GM12878 (cell line): ENCODE data around the gene GPR63. TPM values are rescaled to one million over a fixed set of nuclear protein-coding genes. Genes with fewer than 3 reads are reported as not detected.

Experiments
- ATAC-seq: fragments of 200-7000 bp; cut with Tn5 transposase; 3 replicates; pipeline ENCODE4 v1.9.1; 2020; ENCODE audit warnings: mild to moderate bottlenecking, moderate library complexity
- BruUV-seq: library from RNA; stranded (reverse); fragments of 400-500 nt; replicated peaks from 2 replicates; lab custom pipeline; 2021; lab: Mats Ljungman, UMichigan
- CTCF ChIA-PET: fragments of 300-600 bp; sonication (Branson Sonifier 250); formaldehyde crosslinking; extraction: SDS; loops from one replicate; lab custom pipeline; 2021; ENCODE audit warnings: inconsistent platforms; lab: Yijun Ruan, JAX
- POLR2A ChIA-PET: fragments of 350-600 bp; formaldehyde crosslinking; extraction: SDS; loops from one replicate; lab custom pipeline; 2021; ENCODE audit warnings: inconsistent platforms; lab: Charles Lee
- RAD21 ChIA-PET: fragments of 300-600 bp; sonication (Branson Sonifier 250); formaldehyde crosslinking; loops from one replicate; lab custom pipeline; 2023; ENCODE audit warnings: antibody characterized with exemption; ENCODE audit not compliant: unreplicated experiment; lab: Charles Lee
- SMC1A ChIA-PET: fragments of 300-600 bp; sonication (Branson Sonifier 250); formaldehyde crosslinking; loops from one replicate; lab custom pipeline; 2023; ENCODE audit not compliant: unreplicated experiment, uncharacterized antibody; lab: Charles Lee
- DNase-seq: peaks from one replicate; pipeline ENCODE4 v3.0.0-alpha.2; 2011; ENCODE audit warnings: low read depth, low spot score
- FAIRE-seq: peaks from 3 replicates; lab custom pipeline; 2011; peaks lifted over from hg19 to GRCh38; lab: Jason Lieb, UNC
- H2AFZ ChIP-seq: 2 replicates; pipeline ENCODE4 v1.6.0; 2011; ENCODE audit warnings: low read depth, low read length, control low read depth; ENCODE audit not compliant: control insufficient read depth
- H3K27ac ChIP-seq: 2 replicates; pipeline ENCODE4 v1.5.1; 2011; ENCODE audit warnings: control low read depth; ENCODE audit not compliant: control insufficient read depth, insufficient read depth
- H3K27me3 ChIP-seq, 2 experiments: replicated peaks in 1 of 2; 2 replicates each; pipeline versions ENCODE4 v1.6.0 to v1.6.1; 2011; ENCODE audit warnings: low read length in 1 of 2; ENCODE audit not compliant: control insufficient read depth in 2 of 2, insufficient read depth in 2 of 2
- H3K36me3 ChIP-seq, 2 experiments: 2 replicates each; pipeline ENCODE4 v1.5.1; 2011; ENCODE audit warnings: low read length in 1 of 2; ENCODE audit not compliant: control insufficient read depth in 2 of 2, insufficient read depth in 2 of 2
- H3K4me1 ChIP-seq: 2 replicates; pipeline ENCODE4 v1.6.1; 2011; ENCODE audit warnings: mild to moderate bottlenecking, low read length, moderate library complexity, mixed read lengths; ENCODE audit not compliant: control insufficient read depth, insufficient read depth
- H3K4me2 ChIP-seq: 2 replicates; pipeline ENCODE4 v1.6.0; 2011; ENCODE audit warnings: control low read depth; ENCODE audit not compliant: control insufficient read depth, insufficient read depth
- H3K4me3 ChIP-seq: fragments of 200-600 bp; sonication (generic); 2 replicates; pipeline ENCODE4 v1.5.1; 2016
- H3K79me2 ChIP-seq: 2 replicates; pipeline ENCODE4 v1.6.0; 2011; ENCODE audit warnings: low read length; ENCODE audit not compliant: control insufficient read depth, insufficient read depth
- H3K9ac ChIP-seq: 2 replicates; pipeline ENCODE4 v1.8.0; 2011; ENCODE audit warnings: low read length, control low read depth, mixed read lengths; ENCODE audit not compliant: control insufficient read depth, insufficient read depth
- H3K9me3 ChIP-seq: replicated peaks from 3 replicates; pipeline ENCODE4 v1.5.1; 2011; ENCODE audit warnings: mild to moderate bottlenecking, low read length; ENCODE audit not compliant: control insufficient read depth, insufficient read depth
- H4K20me1 ChIP-seq: 2 replicates; pipeline ENCODE4 v1.6.0; 2011; ENCODE audit not compliant: control insufficient read depth, insufficient read depth
- BACH1 ChIP-seq: fragments of 450-650 bp; IDR thresholded peaks from 2 replicates; pipeline ENCODE4 v1.6.1; 2017; ENCODE audit warnings: mild to moderate bottlenecking, borderline replicate concordance
- BHLHE40 ChIP-seq, 2 experiments: fragments of 450-650 bp in 1 of 2; IDR thresholded peaks; 2 replicates each; pipeline ENCODE4 v1.6.1; 2011 to 2017; ENCODE audit warnings: low read depth in 2 of 2, borderline replicate concordance in 1 of 2, improper control_type of control experiment in 1 of 2, low read length in 1 of 2, mild to moderate bottlenecking in 1 of 2
- CHD2 ChIP-seq: IDR thresholded peaks from 2 replicates; pipeline ENCODE4 v1.6.1; 2011; ENCODE audit warnings: low read depth, low read length, improper control_type of control experiment, borderline replicate concordance
- EED ChIP-seq: sonication (generic); IDR thresholded peaks from 2 replicates; pipeline ENCODE4 v1.6.1; 2016; ENCODE audit warnings: antibody characterized with exemption, low read depth
- FOXM1 ChIP-seq: IDR thresholded peaks from 2 replicates; pipeline ENCODE4 v1.6.1; 2012; ENCODE audit warnings: low read depth, mild to moderate bottlenecking, inconsistent platforms, low read length, moderate library complexity
- GABPA ChIP-seq: IDR thresholded peaks from 2 replicates; pipeline ENCODE4 v1.6.1; 2014; ENCODE audit warnings: antibody characterized with exemption, low read depth, mild to moderate bottlenecking, inconsistent platforms
- HCFC1 ChIP-seq: fragments of 150-350 bp; IDR thresholded peaks from 2 replicates; pipeline ENCODE4 v1.6.1; 2014; ENCODE audit warnings: low read length
- HDAC2 ChIP-seq: fragments of 200-600 bp; sonication (generic); IDR thresholded peaks from 2 replicates; pipeline ENCODE4 v1.6.1; 2017
- KLF5 ChIP-seq: fragments of 450-650 bp; IDR thresholded peaks from 2 replicates; pipeline ENCODE4 v1.6.1; 2014; ENCODE audit warnings: mild to moderate bottlenecking; ENCODE audit not compliant: partially characterized antibody
- NFYB ChIP-seq: IDR thresholded peaks from 2 replicates; pipeline ENCODE4 v1.6.1; 2011; ENCODE audit warnings: low read depth, mild to moderate bottlenecking, low read length, improper control_type of control experiment, moderate library complexity; ENCODE audit not compliant: insufficient read depth
- POU2F2 ChIP-seq: IDR thresholded peaks from 3 replicates; pipeline ENCODE4 v1.6.1; 2011; ENCODE audit warnings: low read depth, mild to moderate bottlenecking, low read length, borderline replicate concordance
- RFX5 ChIP-seq: IDR thresholded peaks from 2 replicates; pipeline ENCODE4 v1.6.1; 2011; ENCODE audit warnings: low read depth, low read length, improper control_type of control experiment
- SMC3 ChIP-seq: IDR thresholded peaks from 2 replicates; pipeline ENCODE4 v1.6.1; 2011; ENCODE audit warnings: low read length, improper control_type of control experiment, borderline replicate concordance
- in situ Hi-C: fragments of 300-500 bp; cut with MboI; formaldehyde crosslinking; loops from 9 replicates; pipeline ENCODE4 v1.14.3; 2018; ENCODE audit warnings: mixed read lengths
- intact Hi-C: fragments of 100-400 bp; cut with micrococcal nuclease; formaldehyde crosslinking; loops from one replicate; pipeline ENCODE4 v1.14.2; 2022; ENCODE audit not compliant: unreplicated experiment
- polyA plus RNA-seq, 11 experiments: library from polyadenylated mRNA; depleted of rRNA in 4 of 11; unstranded in 6 of 11; stranded (reverse) in 5 of 11; fragments of >200 nt; fragmentation: Nextera tagmentation in 4 of 11; fragmentation: Illumina TruSeq in 1 of 11; extraction: Ambion mirVana in 4 of 11; extraction: Trizol in 1 of 11; gene quantifications; 1 replicate in 1 of 11; 2 replicates in 10 of 11; pipeline versions ENCODE4 v1.2.1 to v1.2.3, GENCODE V29; 2011 to 2016; ENCODE audit warnings: inconsistent platforms in 2 of 11, missing spikeins in 2 of 11, low read depth in 1 of 11
- total RNA-seq, 4 experiments: library from RNA; depleted of rRNA in 3 of 4; stranded (reverse); fragments of >200 nt in 3 of 4; fragmentation: Illumina TruSeq in 1 of 4; extraction: Trizol in 1 of 4; gene quantifications; 2 replicates each; pipeline versions ENCODE4 v1.2.1 to v1.2.3, GENCODE V29; 2013 to 2021
- TF ChIP-seq, protein P1 (sequence below): fragments of 450-650 bp; formaldehyde crosslinking; IDR thresholded peaks from 2 replicates; pipeline ENCODE4 v1.4.0; 2020; ENCODE audit warnings: mild to moderate bottlenecking, moderate library complexity
- TF ChIP-seq, protein P2 (sequence below): fragments of 150-350 bp; IDR thresholded peaks from 2 replicates; pipeline ENCODE4 v1.6.1; 2014; ENCODE audit warnings: mild to moderate bottlenecking, low read depth, low read length
- TF ChIP-seq, protein P3 (sequence below): IDR thresholded peaks from 2 replicates; pipeline ENCODE4 v1.6.1; 2012; ENCODE audit warnings: low read depth, low read length, improper control_type of control experiment

GPR63 gene
- total and polyA plus RNA-seq, 10 of the 15 experiments (the other 5 are each of a cell fraction or from before 2014, with no cell fraction given): 1.6 to 6.6 (median 3.5) TPM

DNA sequence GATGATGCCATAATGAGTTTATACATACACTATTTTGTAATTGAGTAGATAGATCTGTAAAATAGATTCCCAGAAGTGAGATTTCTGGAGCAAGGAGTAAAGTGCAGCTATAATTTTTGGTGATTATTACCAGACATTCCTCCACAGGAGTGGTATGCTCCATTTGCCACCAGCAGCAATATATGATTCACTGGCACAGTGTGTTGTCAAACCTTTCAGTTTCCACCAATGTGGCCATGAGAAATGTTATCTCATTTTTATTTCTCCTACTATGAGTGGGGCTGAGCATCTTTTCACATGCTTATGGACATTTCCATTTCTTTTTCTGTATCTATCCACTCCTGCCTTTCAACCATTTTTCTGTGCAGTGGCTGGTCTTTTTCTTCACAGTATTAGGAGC, 70.5 kb downstream of the GPR63 start:
- H3K36me3 ChIP-seq: no peaks in the 10 kb centered on the region
- H3K4me2 ChIP-seq: no peak overlapping the region
- ATAC-seq: peak; percentile 61
- no peaks in the 10 kb centered on the region for H3K27me3 ChIP-seq
- POLR2A ChIA-PET: no interaction called here
- no peak overlapping the region for H3K9ac ChIP-seq
- no peak overlapping the region for H2AFZ ChIP-seq
- SMC1A ChIA-PET: no interaction called here
- intact Hi-C loops: no loop called here
- no peaks in the 10 kb centered on the region; the same call in 2 of the 3 replicates for H3K9me3 ChIP-seq
- no peaks in the 10 kb centered on the region for H4K20me1 ChIP-seq
- H3K79me2 ChIP-seq: no peaks in the 10 kb centered on the region
- no TSS peak for BruUV-seq
- CTCF ChIA-PET: no interaction called here
- RAD21 ChIA-PET: no interaction called here
- no peak overlapping the region for H3K27ac ChIP-seq
- no peak for DNase-seq
- FAIRE-seq: no peak
- no peak for TF ChIP-seq HCFC1
- no peak for TF ChIP-seq SMC3
- TF ChIP-seq NFYB: no peak
- TF ChIP-seq POU2F2: no peak
- TF ChIP-seq BACH1: no peak
- TF ChIP-seq KLF5: no peak
- TF ChIP-seq, protein P1, sequence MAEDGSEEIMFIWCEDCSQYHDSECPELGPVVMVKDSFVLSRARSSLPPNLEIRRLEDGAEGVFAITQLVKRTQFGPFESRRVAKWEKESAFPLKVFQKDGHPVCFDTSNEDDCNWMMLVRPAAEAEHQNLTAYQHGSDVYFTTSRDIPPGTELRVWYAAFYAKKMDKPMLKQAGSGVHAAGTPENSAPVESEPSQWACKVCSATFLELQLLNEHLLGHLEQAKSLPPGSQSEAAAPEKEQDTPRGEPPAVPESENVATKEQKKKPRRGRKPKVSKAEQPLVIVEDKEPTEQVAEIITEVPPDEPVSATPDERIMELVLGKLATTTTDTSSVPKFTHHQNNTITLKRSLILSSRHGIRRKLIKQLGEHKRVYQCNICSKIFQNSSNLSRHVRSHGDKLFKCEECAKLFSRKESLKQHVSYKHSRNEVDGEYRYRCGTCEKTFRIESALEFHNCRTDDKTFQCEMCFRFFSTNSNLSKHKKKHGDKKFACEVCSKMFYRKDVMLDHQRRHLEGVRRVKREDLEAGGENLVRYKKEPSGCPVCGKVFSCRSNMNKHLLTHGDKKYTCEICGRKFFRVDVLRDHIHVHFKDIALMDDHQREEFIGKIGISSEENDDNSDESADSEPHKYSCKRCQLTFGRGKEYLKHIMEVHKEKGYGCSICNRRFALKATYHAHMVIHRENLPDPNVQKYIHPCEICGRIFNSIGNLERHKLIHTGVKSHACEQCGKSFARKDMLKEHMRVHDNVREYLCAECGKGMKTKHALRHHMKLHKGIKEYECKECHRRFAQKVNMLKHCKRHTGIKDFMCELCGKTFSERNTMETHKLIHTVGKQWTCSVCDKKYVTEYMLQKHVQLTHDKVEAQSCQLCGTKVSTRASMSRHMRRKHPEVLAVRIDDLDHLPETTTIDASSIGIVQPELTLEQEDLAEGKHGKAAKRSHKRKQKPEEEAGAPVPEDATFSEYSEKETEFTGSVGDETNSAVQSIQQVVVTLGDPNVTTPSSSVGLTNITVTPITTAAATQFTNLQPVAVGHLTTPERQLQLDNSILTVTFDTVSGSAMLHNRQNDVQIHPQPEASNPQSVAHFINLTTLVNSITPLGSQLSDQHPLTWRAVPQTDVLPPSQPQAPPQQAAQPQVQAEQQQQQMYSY (CRISPR knock-in tag): no peak
- no peak for TF ChIP-seq BHLHE40 (IDR thresholded peaks at IDR 0.05; ENCODE audit: borderline replicate concordance in 1 of 2, low read depth in 2 of 2, low read length in 1 of 2)
- no peak for TF ChIP-seq FOXM1
- no peak for TF ChIP-seq RFX5
- no peak for TF ChIP-seq CHD2
- TF ChIP-seq, protein P2, sequence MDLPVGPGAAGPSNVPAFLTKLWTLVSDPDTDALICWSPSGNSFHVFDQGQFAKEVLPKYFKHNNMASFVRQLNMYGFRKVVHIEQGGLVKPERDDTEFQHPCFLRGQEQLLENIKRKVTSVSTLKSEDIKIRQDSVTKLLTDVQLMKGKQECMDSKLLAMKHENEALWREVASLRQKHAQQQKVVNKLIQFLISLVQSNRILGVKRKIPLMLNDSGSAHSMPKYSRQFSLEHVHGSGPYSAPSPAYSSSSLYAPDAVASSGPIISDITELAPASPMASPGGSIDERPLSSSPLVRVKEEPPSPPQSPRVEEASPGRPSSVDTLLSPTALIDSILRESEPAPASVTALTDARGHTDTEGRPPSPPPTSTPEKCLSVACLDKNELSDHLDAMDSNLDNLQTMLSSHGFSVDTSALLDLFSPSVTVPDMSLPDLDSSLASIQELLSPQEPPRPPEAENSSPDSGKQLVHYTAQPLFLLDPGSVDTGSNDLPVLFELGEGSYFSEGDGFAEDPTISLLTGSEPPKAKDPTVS: no peak
- TF ChIP-seq, protein P3, sequence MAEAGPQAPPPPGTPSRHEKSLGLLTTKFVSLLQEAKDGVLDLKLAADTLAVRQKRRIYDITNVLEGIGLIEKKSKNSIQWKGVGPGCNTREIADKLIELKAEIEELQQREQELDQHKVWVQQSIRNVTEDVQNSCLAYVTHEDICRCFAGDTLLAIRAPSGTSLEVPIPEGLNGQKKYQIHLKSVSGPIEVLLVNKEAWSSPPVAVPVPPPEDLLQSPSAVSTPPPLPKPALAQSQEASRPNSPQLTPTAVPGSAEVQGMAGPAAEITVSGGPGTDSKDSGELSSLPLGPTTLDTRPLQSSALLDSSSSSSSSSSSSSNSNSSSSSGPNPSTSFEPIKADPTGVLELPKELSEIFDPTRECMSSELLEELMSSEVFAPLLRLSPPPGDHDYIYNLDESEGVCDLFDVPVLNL: no peak
- TF ChIP-seq EED: no peak
- no peak for TF ChIP-seq HDAC2
- no peak for TF ChIP-seq GABPA
- in situ Hi-C loops: no loop called here
- no peaks in the 10 kb centered on the region for H3K4me1 ChIP-seq
- no peak overlapping the region for H3K4me3 ChIP-seq
